AML-193 (cell line): Measurements from ENCODE around the gene GRK5.

Experiments used
- DNase-seq, 2 experiments: peaks; one replicate each; lab custom pipeline; 2025; lab: John Stamatoyannopoulos, UW

The GRK5 gene

GRCh38 chr10:119405520-119405807, 198.1 kb downstream of the GRK5 start:
- no peak for DNase-seq

- no peak for DNase-seq
Measured at GRCh38 chr10:119406137-119406536, 198.8 kb downstream of the GRK5 start.

GRCh38 chr10:119406601-119407253, 199.4 kb downstream of the GRK5 start:
- DNase-seq: peak; percentile 11 to 17

- no peak for DNase-seq
Measured at GRCh38 chr10:119407254-119407777, 199.9 kb downstream of the GRK5 start.

- DNase-seq: no peak
Measured at GRCh38 chr10:119408072-119408471, 200.7 kb downstream of the GRK5 start.

GRCh38 chr10:119408969-119409371, 201.6 kb downstream of the GRK5 start:
- no peak for DNase-seq

- DNase-seq: no peak
Measured at GRCh38 chr10:119409385-119409784, 202.0 kb downstream of the GRK5 start.

GRCh38 chr10:119409906-119410305, 202.5 kb downstream of the GRK5 start:
- DNase-seq: no peak

GRCh38 chr10:119410361-119411116, 203.2 kb downstream of the GRK5 start:
- no peak for DNase-seq

- DNase-seq: no peak
Measured at GRCh38 chr10:119412244-119413092, 205.1 kb downstream of the GRK5 start.

- no peak for DNase-seq
Measured at GRCh38 chr10:119413093-119413453, 205.7 kb downstream of the GRK5 start.

GRCh38 chr10:119413471-119414080, 206.2 kb downstream of the GRK5 start:
- DNase-seq: no peak

- no peak for DNase-seq
Measured at GRCh38 chr10:119414081-119414611, 206.8 kb downstream of the GRK5 start.

GRCh38 chr10:119415121-119415520, 207.8 kb downstream of the GRK5 start:
- DNase-seq: no peak

GRCh38 chr10:119415536-119416503, 208.4 kb downstream of the GRK5 start:
- no peak for DNase-seq

- peak; percentile 33 to 43 for DNase-seq
Measured at GRCh38 chr10:119416855-119417254, 209.5 kb downstream of the GRK5 start.

GRCh38 chr10:119417852-119418251, 210.5 kb downstream of the GRK5 start:
- DNase-seq: no peak

GRCh38 chr10:119418362-119418761, 211.0 kb downstream of the GRK5 start:
- DNase-seq: no peak

- DNase-seq: no peak
Measured at GRCh38 chr10:119419931-119420330, 212.6 kb downstream of the GRK5 start.

GRCh38 chr10:119420950-119421875, 213.8 kb downstream of the GRK5 start:
- DNase-seq: no peak
